ENCODE results near the gene PRELID1. TPM values are rescaled to one million over a fixed set of nuclear protein-coding genes. Genes with fewer than 3 reads are reported as not detected.

PRELID1 gene
- total and polyA plus RNA-seq, 10 of the 15 experiments (the other 5 are each of a cell fraction or from before 2014, with no cell fraction given) = 30.9 to 584 (median 254) TPM

DNA sequence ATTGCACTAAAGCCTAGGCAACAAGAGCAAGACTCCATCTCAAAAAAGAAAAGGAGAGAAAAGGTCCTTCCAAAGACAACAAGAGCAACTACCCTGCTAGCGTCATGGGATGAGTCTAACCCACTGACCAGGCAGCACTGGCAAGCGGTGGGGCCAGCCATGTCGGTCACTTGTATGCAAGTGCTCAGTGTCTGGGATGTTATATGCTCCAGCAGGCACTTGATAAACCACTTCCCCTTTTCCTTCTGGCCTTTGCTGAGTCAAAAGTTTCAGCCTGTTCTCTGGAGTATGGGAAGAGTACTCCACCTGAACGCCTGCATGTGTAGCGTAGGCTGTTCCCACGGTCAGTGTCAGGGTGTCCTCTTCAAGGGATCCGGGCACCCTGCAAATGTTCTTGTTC lies 17.3 kb downstream of the PRELID1 start (continued):
- TF ChIP-seq, protein P1, sequence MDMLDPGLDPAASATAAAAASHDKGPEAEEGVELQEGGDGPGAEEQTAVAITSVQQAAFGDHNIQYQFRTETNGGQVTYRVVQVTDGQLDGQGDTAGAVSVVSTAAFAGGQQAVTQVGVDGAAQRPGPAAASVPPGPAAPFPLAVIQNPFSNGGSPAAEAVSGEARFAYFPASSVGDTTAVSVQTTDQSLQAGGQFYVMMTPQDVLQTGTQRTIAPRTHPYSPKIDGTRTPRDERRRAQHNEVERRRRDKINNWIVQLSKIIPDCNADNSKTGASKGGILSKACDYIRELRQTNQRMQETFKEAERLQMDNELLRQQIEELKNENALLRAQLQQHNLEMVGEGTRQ (IDR thresholded peaks at IDR 0.05; ENCODE audit: borderline replicate concordance, low read depth, low read length) = no peak
- TF ChIP-seq HDGF (IDR thresholded peaks at IDR 0.05) = no peak
- no peak for TF ChIP-seq RAD21 (IDR thresholded peaks at IDR 0.05; ENCODE audit: insufficient read depth, low read depth, low read length)
- TF ChIP-seq, protein P2, sequence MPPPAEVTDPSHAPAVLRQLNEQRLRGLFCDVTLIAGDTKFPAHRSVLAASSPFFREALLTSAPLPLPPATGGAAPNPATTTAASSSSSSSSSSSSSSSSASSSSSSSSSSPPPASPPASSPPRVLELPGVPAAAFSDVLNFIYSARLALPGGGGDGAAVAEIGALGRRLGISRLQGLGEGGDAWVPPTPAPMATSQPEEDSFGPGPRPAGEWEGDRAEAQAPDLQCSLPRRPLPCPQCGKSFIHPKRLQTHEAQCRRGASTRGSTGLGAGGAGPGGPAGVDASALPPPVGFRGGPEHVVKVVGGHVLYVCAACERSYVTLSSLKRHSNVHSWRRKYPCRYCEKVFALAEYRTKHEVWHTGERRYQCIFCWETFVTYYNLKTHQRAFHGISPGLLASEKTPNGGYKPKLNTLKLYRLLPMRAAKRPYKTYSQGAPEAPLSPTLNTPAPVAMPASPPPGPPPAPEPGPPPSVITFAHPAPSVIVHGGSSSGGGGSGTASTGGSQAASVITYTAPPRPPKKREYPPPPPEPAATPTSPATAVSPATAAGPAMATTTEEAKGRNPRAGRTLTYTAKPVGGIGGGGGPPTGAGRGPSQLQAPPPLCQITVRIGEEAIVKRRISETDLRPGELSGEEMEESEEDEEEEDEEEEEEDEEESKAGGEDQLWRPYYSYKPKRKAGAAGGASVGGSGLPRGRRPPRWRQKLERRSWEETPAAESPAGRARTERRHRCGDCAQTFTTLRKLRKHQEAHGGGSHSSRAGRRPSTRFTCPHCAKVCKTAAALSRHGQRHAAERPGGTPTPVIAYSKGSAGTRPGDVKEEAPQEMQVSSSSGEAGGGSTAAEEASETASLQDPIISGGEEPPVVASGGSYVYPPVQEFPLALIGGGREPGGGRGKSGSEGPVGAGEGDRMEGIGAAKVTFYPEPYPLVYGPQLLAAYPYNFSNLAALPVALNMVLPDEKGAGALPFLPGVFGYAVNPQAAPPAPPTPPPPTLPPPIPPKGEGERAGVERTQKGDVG (CRISPR knock-in tag; IDR thresholded peaks at IDR 0.05) = no peak
- no peak for TF ChIP-seq EZH2 (IDR thresholded peaks at IDR 0.05; ENCODE audit: borderline replicate concordance, control insufficient read depth, low read depth, low read length)
- 0 out of 2 replicates have a peak, but pooled peaks have one; percentile 55 for TF ChIP-seq PAX5 (IDR thresholded peaks at IDR 0.05; ENCODE audit: borderline replicate concordance, low read depth, low read length)
- TF ChIP-seq SIX5 (IDR thresholded peaks at IDR 0.05; ENCODE audit: low read depth, low read length, severe bottlenecking) = no peak
- no peak for TF ChIP-seq RB1 (IDR thresholded peaks at IDR 0.05; ENCODE audit: borderline replicate concordance)
- peak; percentile 97 for TF ChIP-seq SPI1 (IDR thresholded peaks at IDR 0.05; ENCODE audit: borderline replicate concordance, insufficient read depth, low read depth, low read length)
- TF ChIP-seq TBL1XR1 (IDR thresholded peaks at IDR 0.05; ENCODE audit: low read depth, low read length) = no peak
- no peak for TF ChIP-seq IRF4 (IDR thresholded peaks at IDR 0.05; ENCODE audit: low read depth, low read length)
- TF ChIP-seq FOXK2 (IDR thresholded peaks at IDR 0.05) = no peak
- no peak for TF ChIP-seq SUZ12 (IDR thresholded peaks at IDR 0.05; ENCODE audit: unreplicated experiment)
- no peak for TF ChIP-seq YBX1 (IDR thresholded peaks at IDR 0.05)
- peak; percentile 58 for TF ChIP-seq RUNX3 (IDR thresholded peaks at IDR 0.05; ENCODE audit: low read length)
- TF ChIP-seq TCF12 (IDR thresholded peaks at IDR 0.05; ENCODE audit: low read depth, low read length) = 0 out of 2 replicates have a peak, but pooled peaks have one; percentile 26
- TF ChIP-seq IKZF2 (IDR thresholded peaks at IDR 0.05) = peak; percentile 57 to 65; a peak in 3 of 4 replicates
- no peak for TF ChIP-seq ZNF24 (IDR thresholded peaks at IDR 0.05)
- TF ChIP-seq EED (IDR thresholded peaks at IDR 0.05; ENCODE audit: low read depth) = peak; percentile 59
- TF ChIP-seq, protein P3, sequence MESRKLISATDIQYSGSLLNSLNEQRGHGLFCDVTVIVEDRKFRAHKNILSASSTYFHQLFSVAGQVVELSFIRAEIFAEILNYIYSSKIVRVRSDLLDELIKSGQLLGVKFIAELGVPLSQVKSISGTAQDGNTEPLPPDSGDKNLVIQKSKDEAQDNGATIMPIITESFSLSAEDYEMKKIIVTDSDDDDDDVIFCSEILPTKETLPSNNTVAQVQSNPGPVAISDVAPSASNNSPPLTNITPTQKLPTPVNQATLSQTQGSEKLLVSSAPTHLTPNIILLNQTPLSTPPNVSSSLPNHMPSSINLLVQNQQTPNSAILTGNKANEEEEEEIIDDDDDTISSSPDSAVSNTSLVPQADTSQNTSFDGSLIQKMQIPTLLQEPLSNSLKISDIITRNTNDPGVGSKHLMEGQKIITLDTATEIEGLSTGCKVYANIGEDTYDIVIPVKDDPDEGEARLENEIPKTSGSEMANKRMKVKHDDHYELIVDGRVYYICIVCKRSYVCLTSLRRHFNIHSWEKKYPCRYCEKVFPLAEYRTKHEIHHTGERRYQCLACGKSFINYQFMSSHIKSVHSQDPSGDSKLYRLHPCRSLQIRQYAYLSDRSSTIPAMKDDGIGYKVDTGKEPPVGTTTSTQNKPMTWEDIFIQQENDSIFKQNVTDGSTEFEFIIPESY (IDR thresholded peaks at IDR 0.05) = no peak
